Forelimb muscle (tissue), 1 donor: ENCODE results near the gene GPC6. TPM values are rescaled to one million over a fixed set of nuclear protein-coding genes. Genes with fewer than 3 reads are reported as not detected.

Source experiments
- DNase-seq: peaks from one replicate; pipeline ENCODE4 v3.0.0-alpha.2; 2013; ENCODE audit warnings: low read depth
- polyA plus RNA-seq: library from polyadenylated mRNA; unstranded; fragments of 120-200 nt; gene quantifications from one replicate; pipeline ENCODE4 v1.2.1, GENCODE V29; 2013; ENCODE audit not compliant: insufficient read length

Gene GPC6
- polyA plus RNA-seq, 1 donor, result 8.2 TPM

DNA sequence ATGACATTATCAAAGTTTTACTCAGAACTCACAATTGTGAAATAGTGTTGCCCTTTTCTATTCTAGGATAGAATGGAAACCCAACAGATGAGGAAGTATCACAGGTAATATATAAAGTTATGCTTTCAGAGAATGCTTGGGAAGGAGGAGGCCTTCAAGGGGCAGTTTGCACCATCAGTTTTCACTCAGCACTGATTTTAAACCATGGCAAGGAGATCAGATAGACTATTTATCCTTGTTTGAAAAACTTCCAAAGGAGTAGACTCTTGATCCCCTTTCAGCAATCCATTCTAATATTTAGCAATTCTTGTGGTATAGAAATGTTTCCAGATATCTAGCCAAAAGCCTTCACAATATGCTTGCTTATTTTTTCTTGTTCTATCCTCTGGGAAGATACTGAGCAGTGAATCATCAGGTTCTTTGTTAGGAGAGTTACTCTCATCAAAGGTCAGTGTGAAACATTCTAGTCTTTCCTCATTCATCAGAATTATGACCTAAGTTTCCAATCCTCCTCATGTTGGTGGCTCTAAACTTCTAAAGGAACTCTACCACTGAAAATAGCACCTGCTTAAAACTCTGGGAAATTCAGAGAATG, 3.8 kb downstream of the GPC6 start:
- DNase-seq, result no peak

DNA sequence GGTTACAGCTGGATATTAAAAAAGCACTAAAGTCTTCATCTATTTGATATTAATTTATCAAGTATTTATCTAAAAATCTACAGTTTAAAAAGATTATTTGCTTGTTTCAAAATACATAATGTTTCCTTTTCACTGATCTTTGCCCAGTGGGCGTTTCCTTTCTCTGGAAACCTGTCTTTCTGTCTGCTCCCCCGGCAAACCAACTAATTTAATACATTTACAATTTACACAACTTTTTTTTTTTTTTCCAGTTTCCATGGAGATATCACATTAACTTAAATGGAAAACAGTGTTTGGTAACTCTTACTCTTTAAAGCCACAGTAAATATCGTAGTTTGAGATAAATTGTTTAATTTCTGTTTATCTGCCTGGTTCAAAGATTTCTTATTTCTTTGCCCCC, 5.3 kb downstream of the GPC6 start:
- DNase-seq, result no peak

DNA sequence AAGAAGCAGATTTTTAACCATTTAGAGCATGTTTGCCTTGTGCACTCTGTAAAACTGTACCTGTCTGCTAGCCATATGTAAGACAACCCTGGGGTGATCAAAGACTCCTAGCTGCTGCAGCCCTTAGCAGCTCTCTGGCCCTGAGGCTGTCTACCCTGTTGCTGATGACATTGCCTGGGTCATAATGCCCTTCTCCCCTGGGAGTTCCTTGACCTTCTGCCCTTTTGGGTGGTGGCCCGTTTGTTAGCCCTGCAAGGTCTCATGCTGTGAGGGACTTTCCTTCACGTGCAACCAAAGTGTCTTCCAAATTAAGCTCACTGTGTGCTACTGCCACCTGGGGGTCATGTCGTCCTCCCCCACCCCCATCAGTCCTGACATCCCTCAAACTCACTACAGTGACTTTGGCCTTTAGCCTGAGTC, 7.4 kb downstream of the GPC6 start:
- no peak for DNase-seq

DNA sequence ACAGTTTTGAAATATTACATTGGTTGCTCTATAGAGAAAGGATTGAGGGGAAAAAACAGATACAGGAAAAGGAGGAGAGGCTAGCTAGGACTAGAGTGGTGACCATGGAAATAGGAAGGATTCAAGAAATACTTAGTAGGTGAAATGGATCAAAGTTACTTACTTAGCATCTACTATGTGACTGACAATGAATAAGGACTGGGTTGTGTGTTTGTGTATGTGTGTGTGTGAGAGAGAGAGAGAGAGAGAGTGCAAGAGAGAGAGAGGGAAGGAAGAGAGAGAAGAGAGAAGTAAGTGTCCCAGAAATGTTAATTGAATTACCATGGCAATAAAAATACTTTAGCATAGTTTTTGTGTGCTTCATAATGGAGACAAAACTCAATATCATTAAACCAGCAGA, 7.9 kb downstream of the GPC6 start:
- DNase-seq, result no peak

DNA sequence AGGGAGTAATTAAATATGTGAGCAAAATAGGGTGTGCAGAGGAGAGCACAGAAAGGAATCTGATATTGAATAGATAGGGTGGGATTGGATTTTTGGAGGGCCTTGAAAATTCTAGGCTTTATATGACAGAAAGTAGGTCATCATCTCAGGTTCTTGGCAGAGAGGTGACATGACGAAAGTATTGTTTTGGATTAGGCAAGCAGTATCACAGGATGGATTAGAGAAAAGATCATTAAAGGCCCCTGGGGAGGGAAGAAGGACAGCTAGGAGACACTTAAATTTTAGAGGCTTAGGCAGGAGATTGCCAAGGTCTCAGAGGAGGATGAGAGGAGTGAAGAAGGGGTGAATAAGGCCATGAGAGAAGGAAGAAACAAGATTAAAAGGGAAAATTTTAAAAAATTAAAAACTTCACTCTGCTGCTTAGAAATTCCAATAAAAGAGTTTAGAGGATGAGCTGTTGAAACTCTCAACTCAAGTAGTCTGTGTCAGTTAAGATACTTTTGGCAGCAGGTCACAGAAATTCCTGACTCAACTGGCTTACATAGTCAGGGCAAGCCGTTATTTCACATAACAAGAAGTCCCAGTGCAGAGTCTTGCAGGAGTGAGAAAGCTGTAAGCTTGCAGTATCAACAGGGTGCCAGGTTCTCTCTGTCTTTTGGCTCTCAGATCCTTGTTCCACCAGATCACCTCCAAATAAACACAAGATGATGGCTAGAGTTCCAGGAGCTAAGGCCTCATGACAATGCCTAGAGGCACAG, 8.8 kb downstream of the GPC6 start:
- DNase-seq, result no peak

DNA sequence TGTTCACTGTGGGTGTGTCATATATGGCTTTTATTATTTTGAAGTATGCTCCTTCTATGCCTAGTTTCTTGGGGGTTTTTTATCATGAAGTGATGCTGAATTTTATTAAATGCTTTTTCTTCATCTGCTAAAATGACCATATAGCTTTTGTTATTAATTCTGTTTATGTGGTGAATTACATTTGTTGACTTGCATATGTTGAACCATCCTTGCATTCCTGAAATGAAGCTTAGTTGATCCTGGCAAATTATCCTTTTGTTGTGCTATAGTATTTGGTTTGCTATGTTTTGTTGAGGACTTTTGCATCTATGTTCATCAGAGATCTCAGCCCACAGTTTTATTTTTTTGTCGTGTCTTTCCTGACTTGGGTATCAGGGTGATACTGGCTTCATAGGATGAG, 12.1 kb downstream of the GPC6 start:
- no peak for DNase-seq

DNA sequence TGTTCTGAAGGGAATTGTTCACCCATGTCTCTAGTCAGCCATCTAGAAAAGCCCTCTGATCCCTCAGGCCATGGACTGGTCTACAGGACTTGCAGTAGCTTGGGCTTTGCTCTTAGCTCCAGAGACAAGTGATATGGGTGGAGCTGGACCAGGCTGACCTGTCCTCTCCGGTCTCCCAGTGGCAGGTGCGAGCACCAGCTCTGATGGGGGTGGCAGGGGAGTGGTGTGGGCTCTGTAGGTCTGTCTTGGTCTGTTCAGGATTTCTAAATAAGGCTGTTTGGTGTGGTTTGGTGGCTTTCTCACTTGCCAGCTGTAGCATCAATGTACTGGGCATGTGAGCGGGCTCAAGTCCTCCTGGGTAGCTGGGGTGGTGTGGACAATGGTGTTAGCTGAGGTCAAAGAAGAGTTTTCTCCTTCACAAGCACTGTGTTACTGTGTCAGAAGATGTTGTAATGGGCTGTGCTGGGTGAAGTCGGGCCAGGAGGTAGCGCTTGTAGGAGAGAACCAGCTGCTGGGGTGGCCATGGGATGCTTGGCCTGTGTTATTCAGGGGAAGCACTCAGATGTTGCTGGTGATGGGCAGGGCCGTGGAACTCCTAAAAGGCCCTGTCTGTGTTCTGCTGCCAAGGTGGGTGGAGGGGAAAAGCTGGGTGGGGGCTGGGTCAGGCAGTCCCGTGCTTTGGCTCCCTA, 16.9 kb downstream of the GPC6 start:
- DNase-seq, result no peak

DNA sequence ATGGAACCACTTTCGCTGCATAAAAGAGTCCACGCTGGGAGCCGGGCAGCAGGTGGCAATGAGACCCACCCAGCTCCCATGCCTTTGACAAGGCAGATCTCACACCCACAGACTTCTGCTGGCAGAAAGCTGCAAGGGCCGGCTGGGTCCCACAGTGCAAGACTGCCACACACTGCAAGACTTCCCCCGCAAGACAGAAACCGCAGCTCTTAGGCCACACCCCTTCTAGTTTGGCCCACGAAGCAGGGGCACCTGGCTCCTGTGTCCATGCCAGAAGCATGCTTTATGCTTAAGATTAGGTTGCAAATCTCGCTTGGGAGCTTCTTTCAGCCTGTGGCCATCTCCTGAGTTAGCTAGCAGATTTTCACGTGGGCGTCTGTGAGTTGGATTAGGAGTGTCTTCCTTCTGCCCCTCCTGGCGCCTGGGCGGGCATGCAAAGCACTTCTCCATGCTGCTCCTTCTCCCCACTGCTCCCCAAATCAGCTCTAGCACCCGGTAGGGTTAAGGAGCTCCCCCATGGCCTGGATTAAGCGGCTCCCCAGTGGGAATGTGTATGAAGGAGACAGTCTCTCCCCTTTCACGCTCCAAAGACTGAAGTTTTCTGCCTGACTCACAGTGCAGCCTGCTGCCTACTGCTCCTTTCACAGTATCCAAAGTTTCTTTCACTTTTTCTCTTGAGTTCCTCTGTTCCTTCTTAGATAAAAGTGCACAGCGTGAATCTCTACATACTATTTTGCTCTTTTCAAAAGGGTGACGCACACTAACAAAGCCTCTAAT, 17.7 kb downstream of the GPC6 start:
- DNase-seq, result no peak

DNA sequence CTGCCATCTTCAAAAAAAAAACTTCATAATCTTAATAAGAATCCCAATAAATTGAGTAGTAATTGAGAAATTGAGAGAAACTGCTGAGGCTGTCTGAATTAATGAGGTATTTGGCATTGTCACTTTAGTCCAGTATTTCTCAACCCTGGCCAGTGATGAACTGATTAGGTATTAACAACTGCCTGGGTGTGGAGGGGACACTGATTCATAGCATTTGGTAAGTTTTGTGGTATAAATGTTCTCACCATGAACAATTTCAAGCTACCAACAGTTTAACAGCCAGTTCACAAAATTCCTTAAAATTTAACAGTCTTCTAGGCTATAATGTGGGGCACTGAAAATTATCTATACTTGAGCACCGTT, 18.3 kb downstream of the GPC6 start:
- no peak for DNase-seq

DNA sequence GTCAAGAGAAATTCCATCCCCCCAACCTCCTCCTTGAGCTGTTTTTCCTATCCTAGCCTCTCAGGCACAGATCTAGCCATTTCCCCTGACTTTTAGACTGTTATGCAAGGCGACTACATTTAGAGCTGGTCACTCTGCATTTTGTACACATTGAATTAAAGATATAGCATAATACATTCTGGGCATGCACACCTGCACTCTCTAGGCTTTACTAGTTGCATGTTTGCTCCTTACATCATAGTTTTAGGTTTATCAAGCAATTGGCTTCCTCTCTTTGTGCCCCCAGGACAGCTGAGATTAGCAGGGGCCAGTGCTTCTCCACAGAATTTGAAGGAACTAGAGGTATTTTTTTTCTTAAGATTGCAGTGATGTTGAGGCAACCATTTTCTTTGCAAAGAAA, 19.5 kb downstream of the GPC6 start:
- no peak for DNase-seq

DNA sequence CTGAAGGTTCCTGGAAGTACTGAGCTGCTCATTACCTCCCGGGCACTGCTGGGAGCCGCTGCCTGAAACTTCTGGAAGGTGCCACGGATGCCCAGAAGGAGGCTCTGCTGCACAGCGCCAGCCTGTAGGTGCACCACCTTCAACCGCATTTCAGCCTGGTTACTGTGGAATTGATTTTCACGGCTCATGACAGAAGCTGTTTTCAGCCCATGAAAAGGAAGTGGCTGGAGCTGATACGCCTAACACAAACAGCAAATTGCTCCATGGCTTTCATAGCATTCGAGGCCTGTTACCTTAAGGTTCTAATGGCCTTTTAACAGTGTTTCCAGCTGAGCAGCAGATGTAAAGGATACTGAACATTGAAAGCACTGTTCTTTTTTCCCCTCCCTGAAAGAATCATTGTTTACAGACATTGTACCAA, 22.0 kb downstream of the GPC6 start:
- DNase-seq, result no peak

DNA sequence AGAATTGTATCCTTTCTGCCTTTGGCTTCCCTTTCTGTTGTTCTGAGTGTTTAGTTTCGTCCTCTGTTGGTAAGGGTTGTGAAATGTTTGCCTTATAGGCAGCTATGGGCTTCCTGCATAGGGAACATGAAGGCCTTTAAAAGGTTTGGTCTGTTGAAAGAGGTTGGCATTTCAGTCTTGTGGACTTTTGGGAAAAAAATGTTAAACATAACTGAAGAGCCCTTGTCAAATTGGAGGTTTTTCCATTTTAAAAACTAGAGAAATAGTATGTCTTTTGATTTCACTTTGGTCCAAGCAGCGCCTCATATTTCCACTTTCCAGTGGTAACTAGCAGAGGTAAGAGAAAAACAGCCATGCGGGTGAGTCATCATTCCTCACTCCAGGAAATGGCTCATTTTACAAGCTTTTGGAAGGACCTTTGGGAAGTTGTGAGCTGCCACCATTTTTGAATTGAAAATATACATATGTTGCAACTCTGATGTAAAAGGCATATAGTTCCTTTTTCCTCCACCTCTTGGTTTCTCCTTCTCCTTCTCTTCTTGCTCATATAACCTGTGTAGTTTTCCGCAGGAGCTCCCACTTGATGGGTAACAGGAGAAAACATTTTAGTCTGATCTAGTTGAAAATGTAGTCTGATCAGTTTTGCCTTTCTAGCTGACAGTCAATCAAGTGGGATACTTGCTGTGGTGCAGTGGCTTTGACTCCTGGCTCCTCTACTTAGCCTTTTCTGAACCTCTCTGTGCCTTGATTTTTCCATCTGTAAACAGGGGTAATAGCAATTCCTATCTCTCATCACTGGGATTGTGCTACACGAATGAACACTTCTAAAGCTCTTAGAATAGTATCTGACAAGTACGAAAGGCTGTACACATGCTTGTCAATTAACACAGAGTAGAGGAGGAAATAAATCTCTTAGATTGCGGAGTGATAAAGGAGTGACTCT, 23.0 kb downstream of the GPC6 start:
- no peak for DNase-seq

DNA sequence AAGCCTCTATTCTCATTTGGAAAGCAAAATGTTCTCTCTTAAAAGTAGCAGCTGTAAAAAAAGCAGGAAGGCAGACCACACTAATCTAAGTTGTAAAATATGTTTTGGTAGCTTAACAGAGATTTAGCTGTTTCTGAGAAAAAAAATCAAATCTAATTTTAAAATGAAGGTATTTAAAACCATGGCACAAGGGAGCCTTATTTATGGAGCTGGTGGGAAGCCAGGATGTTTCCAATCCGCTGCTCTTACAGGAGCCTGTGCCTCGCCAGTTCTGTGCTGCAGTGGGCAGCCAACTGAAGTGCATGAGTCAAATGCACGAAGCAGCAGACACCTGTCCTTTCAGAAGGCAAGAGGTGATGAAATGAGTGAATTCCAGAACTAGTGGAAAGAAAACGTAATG, 28.2 kb downstream of the GPC6 start:
- DNase-seq, result no peak

DNA sequence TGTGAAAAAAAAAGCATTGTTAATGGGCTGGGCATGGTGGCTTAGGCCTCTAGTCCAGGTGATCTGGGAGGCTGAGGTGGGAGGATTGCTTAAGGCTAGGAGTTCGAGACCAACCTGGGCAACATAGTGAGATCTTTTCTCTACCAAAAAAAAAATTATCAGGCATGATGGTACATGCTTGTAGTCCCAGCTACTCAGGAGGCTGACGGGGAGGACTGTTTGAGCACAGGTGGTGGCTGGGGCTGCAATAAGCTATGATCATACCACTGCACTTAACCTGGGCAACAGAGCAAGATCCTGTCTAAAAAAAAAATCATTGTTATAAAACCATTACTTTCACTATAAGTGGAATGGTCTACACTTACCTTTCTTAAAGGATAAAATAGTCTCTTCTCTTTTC, 30.4 kb downstream of the GPC6 start:
- DNase-seq, result no peak

DNA sequence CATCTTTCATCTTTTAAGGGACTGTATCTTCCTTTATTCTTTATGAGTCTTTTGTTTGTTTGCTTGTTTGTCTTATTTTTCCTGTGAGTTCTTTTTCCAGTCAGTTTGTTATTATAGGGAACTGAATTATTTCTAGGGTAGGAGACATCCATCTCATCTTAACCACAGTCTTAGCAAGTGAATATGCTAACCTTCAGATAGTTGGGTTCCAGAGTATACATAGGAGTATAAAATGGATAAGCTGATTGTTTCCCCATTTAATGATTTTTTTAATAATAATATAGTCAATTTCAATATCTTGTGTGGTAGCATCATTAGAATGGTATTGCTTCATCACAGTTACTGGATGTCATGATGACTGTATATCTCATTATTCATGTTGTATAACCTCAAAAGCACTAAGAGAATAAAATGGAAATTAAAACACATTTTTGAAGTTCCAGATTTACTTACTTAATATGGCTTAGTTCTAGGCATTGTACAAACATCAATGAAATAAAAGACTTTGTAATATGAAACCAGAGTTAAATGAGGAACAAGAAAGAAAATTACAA, 33.0 kb downstream of the GPC6 start:
- DNase-seq, result no peak

DNA sequence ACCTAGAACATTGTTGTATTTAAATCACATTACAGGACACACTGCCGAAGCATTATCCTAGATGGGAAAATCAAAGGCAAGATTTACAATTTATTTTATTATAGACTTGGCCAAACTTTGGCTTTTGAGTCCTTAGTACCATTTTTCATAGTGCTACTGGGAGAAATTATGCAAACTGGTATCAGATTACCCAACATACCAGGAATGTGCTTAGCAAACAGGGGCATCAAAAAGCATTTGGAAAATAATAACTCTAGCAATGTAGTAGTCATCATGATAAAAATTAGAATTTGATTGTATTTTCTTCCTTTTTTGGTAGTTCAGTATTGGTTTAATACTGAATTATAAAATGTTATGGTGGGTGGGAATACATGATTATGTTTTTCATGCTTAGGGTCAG, 34.0 kb downstream of the GPC6 start:
- no peak for DNase-seq

DNA sequence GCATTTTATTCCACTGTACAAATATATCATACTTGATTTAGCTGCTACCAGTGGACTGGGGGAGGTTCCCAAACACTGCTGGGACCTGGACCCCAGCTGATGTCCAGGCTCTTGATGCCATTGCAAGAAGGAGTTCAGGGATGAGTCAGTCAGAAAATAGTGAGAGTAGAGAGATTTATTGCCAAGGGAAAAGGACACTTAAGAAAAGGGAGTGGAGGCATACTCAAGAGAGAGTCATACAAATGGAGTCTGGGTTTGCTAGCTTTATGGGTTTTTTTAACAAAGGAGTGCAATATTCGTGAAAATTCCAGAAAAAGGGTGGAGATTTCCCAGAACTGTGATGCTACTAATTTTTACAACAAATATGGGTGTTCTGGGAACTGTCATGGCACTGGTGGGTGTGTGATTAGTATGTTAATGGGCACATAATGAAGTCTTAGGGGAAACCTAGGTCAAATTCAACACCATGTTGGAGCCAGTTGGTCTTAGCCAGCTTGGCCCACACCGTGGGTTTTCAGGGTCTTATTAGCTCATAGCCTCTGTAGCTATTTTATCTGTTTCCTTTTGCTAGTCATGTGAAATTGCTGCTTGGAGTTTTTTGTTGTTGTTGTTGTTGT, 36.2 kb downstream of the GPC6 start:
- DNase-seq, result no peak

DNA sequence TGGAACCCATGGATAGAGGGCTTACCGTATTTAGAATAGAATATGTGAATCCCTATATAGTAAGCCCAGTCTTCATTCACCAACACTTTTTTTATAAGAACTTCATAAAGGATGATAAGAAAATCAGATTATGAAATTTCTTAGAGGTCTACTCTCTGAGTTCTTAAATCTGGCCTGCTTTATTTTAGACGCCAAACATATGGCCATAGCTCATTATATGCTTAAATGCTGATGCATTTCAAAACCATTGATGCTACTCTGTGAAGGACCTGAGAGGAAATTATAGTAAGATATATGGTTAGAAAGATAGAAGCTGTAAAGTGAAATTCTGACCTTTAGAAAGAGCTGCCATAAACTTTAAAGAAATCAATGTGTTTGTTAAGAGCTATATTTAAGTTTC, 38.3 kb downstream of the GPC6 start:
- no peak for DNase-seq

DNA sequence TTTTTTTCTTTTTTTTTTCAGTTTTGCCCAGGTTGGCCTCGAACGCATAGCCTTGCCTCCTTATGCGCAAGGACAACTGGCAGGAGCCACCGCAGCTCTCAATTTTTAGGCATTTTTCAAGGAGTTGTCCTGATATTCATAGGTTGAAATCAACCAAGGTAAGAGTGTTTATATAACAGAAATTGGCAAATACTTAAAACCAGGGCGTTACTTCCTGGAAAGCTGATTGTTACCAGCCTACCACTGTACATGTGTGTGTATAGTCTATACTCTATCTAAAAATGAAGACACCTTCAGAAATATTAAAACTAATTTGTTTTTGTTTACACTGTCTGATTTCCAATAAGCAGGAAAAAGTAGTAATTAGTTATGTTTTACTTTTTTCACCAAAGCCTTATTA, 39.2 kb downstream of the GPC6 start:
- no peak for DNase-seq

DNA sequence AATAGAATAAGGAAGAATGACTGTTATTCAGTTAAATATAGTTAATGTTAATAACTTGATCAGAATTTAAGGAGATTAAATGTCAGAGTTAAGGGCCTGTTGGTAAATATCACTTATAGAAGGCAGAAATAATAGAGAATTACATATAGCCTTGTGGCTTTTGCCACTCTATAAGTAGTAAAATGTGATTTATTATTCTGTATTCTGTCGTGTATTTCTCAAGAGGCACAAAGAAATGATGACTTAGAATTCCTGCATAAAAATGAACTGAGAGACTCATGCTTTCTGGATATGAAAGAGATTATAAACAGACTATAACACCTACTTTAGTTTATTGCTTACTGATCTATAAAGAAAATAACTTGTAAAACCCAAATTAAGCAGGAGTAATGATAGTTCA, 40.1 kb downstream of the GPC6 start:
- DNase-seq, result no peak
